HCT116 (cell line): ENCODE measurements around the gene CCSER1. TPM values are rescaled to one million over a fixed set of nuclear protein-coding genes. Genes with fewer than 3 reads are reported as not detected.

ENCODE experiments used
- ATAC-seq: fragments of 200-7000 bp; cut with Tn5 transposase; 2 replicates; pipeline ENCODE4 v1.9.1; 2020; ENCODE audit warnings: mild to moderate bottlenecking, moderate library complexity
- BruUV-seq: library from RNA; stranded (reverse); fragments of 400-500 nt; replicated peaks from 2 replicates; lab custom pipeline; 2021; lab: Mats Ljungman, UMichigan
- CTCF ChIA-PET: fragments of 300-600 bp; sonication (Branson Sonifier 250); formaldehyde crosslinking; loops from one replicate; lab custom pipeline; 2021; ENCODE audit warnings: antibody characterized with exemption; lab: Charles Lee
- POLR2A ChIA-PET: fragments of 300-600, 350-600 bp; sonication (Branson Sonifier 250); formaldehyde crosslinking; loops from one replicate; lab custom pipeline; 2021; ENCODE audit warnings: antibody characterized with exemption; lab: Charles Lee
- RAD21 ChIA-PET, 2 experiments: fragments of 300-600 bp; sonication (Branson Sonifier 250); formaldehyde crosslinking; loops; one replicate each; lab custom pipeline; 2023; ENCODE audit warnings: low total read pairs in 2 of 2; ENCODE audit not compliant: uncharacterized antibody in 2 of 2, unreplicated experiment in 2 of 2, low non-redundant PET in 1 of 2; lab: Charles Lee
- DNase-seq: peaks from one replicate; pipeline ENCODE4 v3.0.0-alpha.2; 2010; ENCODE audit warnings: low read depth, low spot score
- H2AFZ ChIP-seq: fragments of 200-600 bp; shearing (Covaris generic), sonication (generic); 2 replicates; pipeline ENCODE4 v1.6.1; 2017; ENCODE audit warnings: low read depth, mixed run types, mixed read lengths, antibody characterized with exemption, low read length; ENCODE audit not compliant: poor library complexity, severe bottlenecking
- H3K27ac ChIP-seq: 2 replicates; pipeline ENCODE4 v1.5.1; 2012; ENCODE audit warnings: low read depth, low read length
- H3K27me3 ChIP-seq: fragments of 200-600 bp; sonication (generic); 2 replicates; pipeline ENCODE4 v1.6.1; 2016; ENCODE audit warnings: mixed run types, low read length, mixed read lengths; ENCODE audit not compliant: insufficient read depth
- H3K36me3 ChIP-seq, 2 experiments: fragments of 200-500 bp in 1 of 2; fragments of 200-600 bp in 1 of 2; sonication (Bioruptor generic) in 1 of 2; sonication (generic) in 1 of 2; 2 replicates each; pipeline versions ENCODE4 v1.5.1 to v1.6.1; 2014 to 2016; ENCODE audit warnings: low read length in 2 of 2, inconsistent platforms in 1 of 2, mixed read lengths in 1 of 2, mixed run types in 1 of 2; ENCODE audit not compliant: insufficient read depth in 2 of 2, control insufficient read depth in 1 of 2
- H3K4me1 ChIP-seq, 2 experiments: fragments of 200-600 bp in 1 of 2; sonication (generic) in 1 of 2; 2 replicates each; pipeline versions ENCODE4 v1.5.1 to v1.6.1; 2012 to 2017; ENCODE audit warnings: low read length in 2 of 2, inconsistent platforms in 1 of 2, mild to moderate bottlenecking in 1 of 2, mixed read lengths in 1 of 2, mixed run types in 1 of 2, moderate library complexity in 1 of 2; ENCODE audit not compliant: insufficient read depth in 2 of 2, control insufficient read depth in 1 of 2
- H3K4me2 ChIP-seq: fragments of 200-600 bp; sonication (generic); 2 replicates; pipeline ENCODE4 v1.6.1; 2017; ENCODE audit warnings: mixed run types, low read length, mixed read lengths
- H3K4me3 ChIP-seq, 2 experiments: fragments of 200-600 bp in 1 of 2; sonication (generic) in 1 of 2; replicated peaks in 1 of 2; 2 replicates each; pipeline ENCODE4 v1.5.1; 2011 to 2016; ENCODE audit warnings: low read length in 2 of 2, control low read depth in 1 of 2, low read depth in 1 of 2, mild to moderate bottlenecking in 1 of 2, mixed read lengths in 1 of 2, mixed run types in 1 of 2
- H3K79me2 ChIP-seq: fragments of 200-600 bp; sonication (generic); 2 replicates; pipeline ENCODE4 v1.6.1; 2017; ENCODE audit warnings: mild to moderate bottlenecking, mixed run types, low read length, moderate library complexity, mixed read lengths; ENCODE audit not compliant: insufficient read depth
- H3K9ac ChIP-seq: fragments of 200-600 bp; sonication (generic); 2 replicates; pipeline ENCODE4 v1.6.1; 2016; ENCODE audit warnings: low read length, mixed read lengths
- H3K9me2 ChIP-seq: fragments of 200-600 bp; sonication (generic), shearing (Covaris generic); 2 replicates; pipeline ENCODE4 v1.6.1; 2017; ENCODE audit warnings: mixed run types, mild to moderate bottlenecking, moderate library complexity; ENCODE audit not compliant: insufficient read depth
- H3K9me3 ChIP-seq, 2 experiments: fragments of 200-500 bp in 1 of 2; fragments of 200-600 bp in 1 of 2; sonication (Bioruptor generic) in 1 of 2; sonication (generic) in 1 of 2; 2 replicates each; pipeline ENCODE4 v1.6.1; 2014 to 2017; ENCODE audit warnings: low read length in 2 of 2, mixed read lengths in 2 of 2, inconsistent platforms in 1 of 2, low read depth in 1 of 2, mild to moderate bottlenecking in 1 of 2, mixed run types in 1 of 2, moderate library complexity in 1 of 2; ENCODE audit not compliant: control insufficient read depth in 1 of 2, insufficient read depth in 1 of 2
- H4K20me1 ChIP-seq: fragments of 200-600 bp; sonication (generic), shearing (Covaris generic); 2 replicates; pipeline ENCODE4 v1.6.1; 2017; ENCODE audit warnings: mixed run types, mild to moderate bottlenecking, moderate library complexity; ENCODE audit not compliant: insufficient read depth
- CBX3 ChIP-seq: IDR thresholded peaks from 2 replicates; pipeline ENCODE4 v1.6.1; 2012; ENCODE audit warnings: low read depth
- CEBPB ChIP-seq: IDR thresholded peaks from 2 replicates; pipeline ENCODE4 v1.6.1; 2012; ENCODE audit warnings: low read depth
- CTCF ChIP-seq, 3 experiments: fragments of 200-600 bp in 1 of 3; sonication (generic) in 1 of 3; IDR thresholded peaks in 2 of 3; conservative IDR thresholded peaks in 1 of 3; 2 replicates each; pipeline ENCODE4 v1.5.1; 2012 to 2017; ENCODE audit warnings: low read depth in 2 of 3, low read length in 2 of 3, antibody characterized with exemption in 1 of 3, borderline replicate concordance in 1 of 3, control low read depth in 1 of 3, mild to moderate bottlenecking in 1 of 3, mixed read lengths in 1 of 3, mixed run types in 1 of 3, moderate library complexity in 1 of 3; ENCODE audit not compliant: insufficient read depth in 1 of 3
- ELF1 ChIP-seq: IDR thresholded peaks from 2 replicates; pipeline ENCODE4 v1.6.1; 2012; ENCODE audit warnings: low read depth, borderline replicate concordance
- EZH2phosphoT487 ChIP-seq: fragments of 200-600 bp; IDR thresholded peaks from 2 replicates; pipeline ENCODE4 v1.6.1; 2018; ENCODE audit warnings: antibody characterized with exemption, borderline replicate concordance
- POLR2A ChIP-seq: IDR thresholded peaks from 2 replicates; pipeline ENCODE4 v1.7.0; 2011; ENCODE audit warnings: borderline replicate concordance; ENCODE audit not compliant: insufficient read depth, insufficient read length; ENCODE audit errors: extremely low read depth
- POLR2AphosphoS5 ChIP-seq: IDR thresholded peaks from 2 replicates; pipeline ENCODE4 v1.6.1; 2011; ENCODE audit warnings: mild to moderate bottlenecking, low read depth, low read length, moderate library complexity
- REST ChIP-seq: IDR thresholded peaks from 2 replicates; pipeline ENCODE4 v1.6.1; 2012; ENCODE audit warnings: low read depth
- SRF ChIP-seq: IDR thresholded peaks from 2 replicates; pipeline ENCODE4 v1.6.1; 2012; ENCODE audit warnings: low read depth
- ZFX ChIP-seq: fragments of 450-650 bp; IDR thresholded peaks from 2 replicates; pipeline ENCODE4 v1.6.1; 2017
- ZNF274 ChIP-seq: fragments of 200-500 bp; sonication (Bioruptor generic); IDR thresholded peaks from 2 replicates; pipeline ENCODE4 v1.6.1; 2014; ENCODE audit warnings: mild to moderate bottlenecking, low read depth, low read length, inconsistent platforms
- intact Hi-C: fragments of 100-400 bp; cut with micrococcal nuclease; formaldehyde crosslinking; loops from 2 replicates; pipeline ENCODE4 v1.10.0; 2022
- total RNA-seq: library from RNA; stranded (reverse); gene quantifications from one replicate; pipeline ENCODE4 v1.2.1, GENCODE V29; 2021; ENCODE audit not compliant: unreplicated experiment
- TF ChIP-seq, protein P1 (sequence below): IDR thresholded peaks from 2 replicates; pipeline ENCODE4 v1.6.1; 2012
- TF ChIP-seq, protein P2 (sequence below): IDR thresholded peaks from 2 replicates; pipeline ENCODE4 v1.6.1; 2011; ENCODE audit warnings: mild to moderate bottlenecking, low read length, moderate library complexity; ENCODE audit not compliant: insufficient replicate concordance; ENCODE audit errors: extremely low read depth

CCSER1 gene
- total RNA-seq, 1 experiment from 2014 or later, result 6.7 TPM

DNA sequence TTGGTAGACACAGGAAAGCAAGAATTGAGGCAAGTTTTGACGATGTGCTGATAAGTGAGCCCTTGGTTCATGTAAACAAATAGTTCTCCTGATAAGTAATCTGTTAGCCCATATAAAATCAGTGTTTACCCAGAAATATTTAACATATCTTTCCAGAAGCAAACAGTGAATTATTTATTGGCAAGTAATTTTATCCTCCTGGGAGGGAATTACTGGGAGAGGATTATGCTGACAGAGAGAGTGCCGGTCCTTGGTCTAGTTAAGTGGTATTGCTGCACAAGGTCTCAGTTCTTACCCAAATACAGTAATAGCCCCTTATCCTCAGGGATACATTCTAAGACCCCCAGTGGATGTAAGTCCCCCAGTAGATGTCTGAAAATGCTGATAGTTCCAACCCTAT, 315.4 kb downstream of the CCSER1 start:
- intact Hi-C loops, result no loop called here
- Histone ChIP-seq H2AFZ (no peak overlapping the region), H3K27me3 (no peaks in the 10 kb centered on the region), H3K9me2 (0 out of 2 replicates have a peak, but pooled peaks cover 3% of the 10 kb centered on the region), H3K4me2 (no peak overlapping the region), H3K9ac (no peak overlapping the region), H3K79me2 (no peaks in the 10 kb centered on the region), H3K36me3 (no peaks in the 10 kb centered on the region), H4K20me1 (no peaks in the 10 kb centered on the region), H3K9me3 (no peaks in the 10 kb centered on the region), H3K4me1 (no peaks in the 10 kb centered on the region), H3K4me3 (no peak overlapping the region), H3K27ac (no peak overlapping the region)
- no peak for TF ChIP-seq CEBPB
- ATAC-seq (no peak), DNase-seq (no peak)
- POLR2A ChIA-PET, result no interaction called here
- no TSS peak for BruUV-seq
- RAD21 ChIA-PET, result no interaction called here
- CTCF ChIA-PET, result no interaction called here

GRCh38 chr4:90443231-90443630, 316.0 kb downstream of the CCSER1 start:
- ATAC-seq (no peak), DNase-seq (no peak)
- ChIA-PET CTCF (no interaction called here), RAD21 (no interaction called here), POLR2A (no interaction called here)
- no peaks in the 10 kb centered on the region for H3K4me1 ChIP-seq
- no peak overlapping the region for H3K4me3 ChIP-seq
- H3K36me3 ChIP-seq, result no peaks in the 10 kb centered on the region
- no peak overlapping the region for H2AFZ ChIP-seq
- H3K27me3 ChIP-seq, result no peaks in the 10 kb centered on the region
- no peaks in the 10 kb centered on the region for H4K20me1 ChIP-seq
- intact Hi-C loops, result no loop called here
- no peaks in the 10 kb centered on the region for H3K9me3 ChIP-seq
- H3K9ac ChIP-seq, result no peak overlapping the region
- no peak for TF ChIP-seq SRF
- no peak for TF ChIP-seq ELF1
- TF ChIP-seq ZNF274, result no peak
- no peak for TF ChIP-seq ZFX
- TF ChIP-seq POLR2A, result no peak
- TF ChIP-seq, protein P1, sequence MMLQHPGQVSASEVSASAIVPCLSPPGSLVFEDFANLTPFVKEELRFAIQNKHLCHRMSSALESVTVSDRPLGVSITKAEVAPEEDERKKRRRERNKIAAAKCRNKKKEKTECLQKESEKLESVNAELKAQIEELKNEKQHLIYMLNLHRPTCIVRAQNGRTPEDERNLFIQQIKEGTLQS, result no peak
- TF ChIP-seq POLR2AphosphoS5, result no peak
- no peak for TF ChIP-seq CBX3
- TF ChIP-seq, protein P2, sequence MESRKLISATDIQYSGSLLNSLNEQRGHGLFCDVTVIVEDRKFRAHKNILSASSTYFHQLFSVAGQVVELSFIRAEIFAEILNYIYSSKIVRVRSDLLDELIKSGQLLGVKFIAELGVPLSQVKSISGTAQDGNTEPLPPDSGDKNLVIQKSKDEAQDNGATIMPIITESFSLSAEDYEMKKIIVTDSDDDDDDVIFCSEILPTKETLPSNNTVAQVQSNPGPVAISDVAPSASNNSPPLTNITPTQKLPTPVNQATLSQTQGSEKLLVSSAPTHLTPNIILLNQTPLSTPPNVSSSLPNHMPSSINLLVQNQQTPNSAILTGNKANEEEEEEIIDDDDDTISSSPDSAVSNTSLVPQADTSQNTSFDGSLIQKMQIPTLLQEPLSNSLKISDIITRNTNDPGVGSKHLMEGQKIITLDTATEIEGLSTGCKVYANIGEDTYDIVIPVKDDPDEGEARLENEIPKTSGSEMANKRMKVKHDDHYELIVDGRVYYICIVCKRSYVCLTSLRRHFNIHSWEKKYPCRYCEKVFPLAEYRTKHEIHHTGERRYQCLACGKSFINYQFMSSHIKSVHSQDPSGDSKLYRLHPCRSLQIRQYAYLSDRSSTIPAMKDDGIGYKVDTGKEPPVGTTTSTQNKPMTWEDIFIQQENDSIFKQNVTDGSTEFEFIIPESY, result no peak
- no peak for TF ChIP-seq REST
- TF ChIP-seq CTCF (IDR thresholded peaks at IDR 0.05 in 2 of 3, conservative IDR thresholded peaks at IDR 0.05 in 1 of 3; ENCODE audit: borderline replicate concordance in 1 of 3, insufficient read depth in 1 of 3, low read depth in 2 of 3, low read length in 2 of 3), result no peak
- TF ChIP-seq EZH2phosphoT487, result no peak
- TF ChIP-seq CEBPB, result no peak
- no peak overlapping the region for H3K27ac ChIP-seq
- H3K4me2 ChIP-seq, result no peak overlapping the region
- BruUV-seq, result no TSS peak
- no peaks in the 10 kb centered on the region for H3K79me2 ChIP-seq
- 0 out of 2 replicates have a peak, but pooled peaks cover 3% of the 10 kb centered on the region for H3K9me2 ChIP-seq
